ENCODE data around the gene WNT9A.

- no peak for TF ChIP-seq POLR2AphosphoS5 (IDR thresholded peaks at IDR 0.05; ENCODE audit: low read depth, low read length)
- TF ChIP-seq TAF1 (IDR thresholded peaks at IDR 0.05; ENCODE audit: borderline replicate concordance, insufficient read depth, low read length), result no peak
- no peak for TF ChIP-seq REST (IDR thresholded peaks at IDR 0.05; ENCODE audit: insufficient read depth in 1 of 2, low read depth in 2 of 2, low read length in 2 of 2)
- no peak for TF ChIP-seq FOXP2 (optimal IDR thresholded peaks at IDR 0.05; ENCODE audit: borderline replicate concordance, extremely low read depth, extremely low read length, insufficient read depth)
- TF ChIP-seq SIN3A (IDR thresholded peaks at IDR 0.05; ENCODE audit: borderline replicate concordance, insufficient read depth, low read length), result no peak
These were observed 4.2 kb downstream of the WNT9A start for GRCh38 chr1:227943381-227944089.

Data from PFSK-1 (cell line).